ENCODE measurements around the gene EXOC8. TPM values are rescaled to one million over a fixed set of nuclear protein-coding genes. Genes with fewer than 3 reads are reported as not detected.

EXOC8 gene
- total and polyA plus RNA-seq, 9 of the 15 experiments (the other 6 are each of a cell fraction or from before 2014, with no cell fraction given), result 2.1 to 13.6 (median 7.2) TPM

DNA sequence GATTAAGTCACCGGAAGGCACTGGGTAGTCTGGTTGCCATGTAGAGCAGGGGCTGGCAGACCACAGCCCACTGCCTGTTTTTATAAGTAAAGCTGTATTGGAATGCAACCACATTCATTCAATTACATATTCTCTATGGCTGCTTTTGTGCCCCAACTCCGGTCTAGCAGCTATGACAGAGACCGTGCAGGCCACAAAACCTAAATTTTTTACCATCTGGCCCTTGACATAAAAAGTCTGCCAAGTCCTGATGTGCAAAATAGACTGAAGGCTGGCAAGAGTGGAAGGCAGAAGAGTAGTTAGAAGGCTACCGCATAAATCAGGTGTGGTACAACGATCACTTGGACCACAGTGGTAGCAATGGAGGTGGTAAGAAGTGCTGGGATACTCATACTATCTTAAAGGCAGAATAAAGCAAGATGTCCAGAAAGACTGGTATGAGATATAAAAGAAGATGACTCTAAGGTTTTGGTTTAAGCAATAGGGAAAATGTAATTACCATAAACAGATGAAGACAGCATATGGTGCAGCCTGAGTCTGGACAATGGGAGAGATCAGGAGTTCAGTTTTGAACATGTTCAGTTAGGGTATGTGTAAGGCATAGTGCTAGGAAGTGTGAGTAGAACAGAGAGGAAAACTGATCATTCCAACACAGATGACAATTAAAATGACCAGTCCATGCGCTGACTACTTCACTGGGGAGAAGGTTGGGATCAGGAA is 47.2 kb upstream of the EXOC8 start:
- H3K27me3 ChIP-seq (ENCODE audit: control insufficient read depth in 2 of 2, insufficient read depth in 2 of 2, low read length in 2 of 2), result no peaks in the 10 kb centered on the region
- H3K4me1 ChIP-seq (replicated peaks in 1 of 2; ENCODE audit: control insufficient read depth in 2 of 2, insufficient read depth in 2 of 2, low read length in 2 of 2), result no peaks in the 10 kb centered on the region
- no peak overlapping the region for H3K4me2 ChIP-seq (ENCODE audit: insufficient read depth, low read length)
- ChIA-PET CTCF (ENCODE audit: low intra/inter-chr PET ratio) (no interaction called here), POLR2A (interaction anchor here (1.6 kb wide), 1 partner anchor 16 kb away, joined by 4 read pairs; no protein-coding TSS in a partner anchor)
- peaks cover 88% of the 10 kb centered on the region for H3K79me2 ChIP-seq (ENCODE audit: control insufficient read depth, insufficient read depth, low read length)
- peaks cover 6% of the 10 kb centered on the region; the same call in 1 of the 2 replicates for H4K20me1 ChIP-seq (replicated peaks; ENCODE audit: control insufficient read depth, insufficient read depth, low read length)
- BruUV-seq (replicated peaks), result no TSS peak
- no peak overlapping the region for H3K4me3 ChIP-seq
- H2AFZ ChIP-seq (ENCODE audit: low read depth, low read length), result no peak overlapping the region
- intact Hi-C loops (cut with micrococcal nuclease) (no loop called here), in situ Hi-C loops (cut with MboI) (no loop called here)
- no peaks in the 10 kb centered on the region for H3K9me1 ChIP-seq (ENCODE audit: control insufficient read depth, insufficient read depth, low read length)
- FAIRE-seq (no peak), ATAC-seq (peak; percentile 50), DNase-seq (ENCODE audit: extremely low read depth in 1 of 4, low spot score in 3 of 4) (no peak)
- H3K9ac ChIP-seq (ENCODE audit: insufficient read depth in 1 of 2, low read depth in 2 of 2, low read length in 2 of 2), result no peak overlapping the region
- H3K36me3 ChIP-seq (ENCODE audit: control insufficient read depth, insufficient read depth, low read length), result peaks cover 5% of the 10 kb centered on the region; the same call in 2 of the 3 replicates
- TF ChIP-seq POLR2B (IDR thresholded peaks at IDR 0.05; ENCODE audit: low read depth, partially characterized antibody) (no peak), MCM7 (IDR thresholded peaks at IDR 0.05) (no peak), SRSF9 (IDR thresholded peaks at IDR 0.05; ENCODE audit: borderline replicate concordance, low read depth, low read length) (no peak), CGGBP1 (CRISPR knock-in tag; IDR thresholded peaks at IDR 0.05) (no peak), MYC (IDR thresholded peaks at IDR 0.05; ENCODE audit: low read depth, low read length) (no peak), MYC (CRISPR knock-in tag; IDR thresholded peaks at IDR 0.05; ENCODE audit: borderline replicate concordance, low read depth) (no peak), XRCC3 (IDR thresholded peaks at IDR 0.05) (no peak), E2F3 (CRISPR knock-in tag; IDR thresholded peaks at IDR 0.05) (no peak), TAF15 (IDR thresholded peaks at IDR 0.05; ENCODE audit: low read depth, low read length) (no peak), SMC3 (conservative IDR thresholded peaks at IDR 0.05; ENCODE audit: insufficient read depth, low read depth, low read length) (no peak), DMBX1 (CRISPR knock-in tag; IDR thresholded peaks at IDR 0.05; ENCODE audit: borderline replicate concordance) (no peak), MAFK (IDR thresholded peaks at IDR 0.05; ENCODE audit: low read length) (no peak), HCFC1 (IDR thresholded peaks at IDR 0.05; ENCODE audit: low read depth, low read length) (no peak), RBBP5 (IDR thresholded peaks at IDR 0.05; ENCODE audit: borderline replicate concordance, insufficient read depth, low read length, poor library complexity, severe bottlenecking) (no peak), MLLT1 (IDR thresholded peaks at IDR 0.05) (no peak), BRF1 (IDR thresholded peaks at IDR 0.05; ENCODE audit: borderline replicate concordance, extremely low read depth, insufficient read length) (no peak), CREM (IDR thresholded peaks at IDR 0.05; ENCODE audit: low read depth) (no peak), HDAC6 (IDR thresholded peaks at IDR 0.05; ENCODE audit: low read depth, low read length) (no peak), ZNF766 (CRISPR knock-in tag; conservative IDR thresholded peaks at IDR 0.05) (no peak)
- H3K9me3 ChIP-seq (replicated peaks; ENCODE audit: control insufficient read depth, insufficient read depth, low read depth, low read length), result no peaks in the 10 kb centered on the region
- 94% methylated on average over 6 of the region's 6 CpGs for WGBS (ENCODE audit: insufficient coverage, low coverage, missing lambda C conversion rate)
- H3K27ac ChIP-seq (ENCODE audit: extremely low read depth, low read depth, low read length), result no peak overlapping the region
